Tibial nerve (tissue), 4 donors: ENCODE results near the gene HTT. TPM values are rescaled to one million over a fixed set of nuclear protein-coding genes. Genes with fewer than 3 reads are reported as not detected.

Experiments
- DNase-seq, 2 donors: peaks; one replicate each; pipeline ENCODE4 v3.0.0-alpha.2; 2019; ENCODE audit warnings: low spot score in 2 of 2
- H3K27ac ChIP-seq, 4 donors: fragments of 200-600 bp; sonication (generic) in 3 of 4; one replicate each; pipeline ENCODE4 v1.5.1; 2017 to 2019; ENCODE audit warnings: mild to moderate bottlenecking in 1 of 4
- H3K27me3 ChIP-seq, 2 donors: fragments of 200-600 bp; sonication (generic) in 1 of 2; one replicate each; pipeline versions ENCODE4 v1.5.1 to v1.6.0; 2017 to 2019
- H3K36me3 ChIP-seq, 3 donors: fragments of 200-600 bp; sonication (generic); one replicate each; pipeline ENCODE4 v1.5.1; 2018 to 2019
- H3K4me1 ChIP-seq, 4 donors: fragments of 200-600 bp; sonication (generic) in 3 of 4; one replicate each; pipeline ENCODE4 v1.5.1; 2017 to 2019
- H3K4me3 ChIP-seq, 4 donors: fragments of 200-600 bp; sonication (generic) in 3 of 4; one replicate each; pipeline ENCODE4 v1.5.1; 2017 to 2019; ENCODE audit warnings: mild to moderate bottlenecking in 1 of 4, moderate library complexity in 1 of 4
- H3K9me3 ChIP-seq, 4 donors: fragments of 200-600 bp; sonication (generic) in 3 of 4; one replicate each; pipeline ENCODE4 v1.5.1; 2017 to 2019
- CTCF ChIP-seq, 5 experiments: fragments of 200-600 bp in 3 of 5; fragments of 450-650 bp in 2 of 5; sonication (generic) in 3 of 5; IDR thresholded peaks; one replicate each; pipeline ENCODE4 v1.5.1; 2016 to 2019; ENCODE audit warnings: antibody characterized with exemption in 5 of 5, mild to moderate bottlenecking in 3 of 5, moderate library complexity in 2 of 5
- EP300 ChIP-seq, 2 donors: sonication (generic); formaldehyde crosslinking; IDR thresholded peaks; one replicate each; pipeline ENCODE4 v1.6.1; 2017; ENCODE audit warnings: antibody characterized with exemption in 2 of 2, mild to moderate bottlenecking in 1 of 2
- POLR2A ChIP-seq, 2 donors: fragments of 450-650 bp; IDR thresholded peaks; one replicate each; pipeline ENCODE4 v1.6.1; 2017; ENCODE audit warnings: antibody characterized with exemption in 2 of 2, mild to moderate bottlenecking in 2 of 2, moderate library complexity in 2 of 2
- WGBS, 2 donors: methylation state at CpG; one replicate each; pipeline ENCODE4 v1.1.5; 2018; 5-methylcytosine and 5-hydroxymethylcytosine counted together
- total RNA-seq, 4 donors: library from RNA; depleted of rRNA; stranded (reverse); fragments of >200 nt; gene quantifications; one replicate each; pipeline ENCODE4 v1.1.0, GENCODE V29; 2016

Gene HTT
- total RNA-seq, 4 donors from 2014 or later, result 62.2 to 93.6 (median 81.2) TPM

DNA sequence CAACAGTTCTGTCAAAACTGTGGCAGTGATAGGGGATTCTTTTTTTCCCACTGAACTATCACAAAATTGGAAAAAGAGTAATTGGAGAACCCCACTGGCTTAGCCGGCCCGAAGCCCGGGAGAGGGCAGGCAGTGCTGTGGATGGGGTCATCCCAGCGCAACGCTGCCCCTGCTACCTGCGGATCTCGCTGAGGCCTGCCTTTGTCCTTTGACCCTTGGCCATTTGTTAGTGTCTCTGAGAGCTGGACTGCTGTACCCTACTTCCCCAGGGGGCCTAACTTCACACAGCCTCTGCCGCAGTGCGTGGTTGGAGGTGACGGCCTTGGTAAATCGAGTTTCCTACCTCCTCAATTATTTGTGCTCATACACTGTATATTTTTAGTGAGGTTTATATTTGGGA lies 131.5 kb downstream of the HTT start:
- no peak overlapping the region for H3K4me3 ChIP-seq
- TF ChIP-seq CTCF (IDR thresholded peaks at IDR 0.05) (no peak), EP300 (IDR thresholded peaks at IDR 0.05) (no peak), POLR2A (IDR thresholded peaks at IDR 0.05) (no peak)
- H3K4me1 ChIP-seq, result peaks cover 0 to 32% (median 14%) of the 10 kb centered on the region in 4 donors
- H3K36me3 ChIP-seq, result peaks cover 0 to 74% (median 0%) of the 10 kb centered on the region in 3 donors
- H3K27me3 ChIP-seq, result no peaks in the 10 kb centered on the region
- WGBS, 2 donors, result 83% methylated on average over 11 of the region's 11 CpGs
- H3K27ac ChIP-seq, result no peak overlapping the region
- H3K9me3 ChIP-seq, result no peaks in the 10 kb centered on the region
- no peak for DNase-seq

DNA sequence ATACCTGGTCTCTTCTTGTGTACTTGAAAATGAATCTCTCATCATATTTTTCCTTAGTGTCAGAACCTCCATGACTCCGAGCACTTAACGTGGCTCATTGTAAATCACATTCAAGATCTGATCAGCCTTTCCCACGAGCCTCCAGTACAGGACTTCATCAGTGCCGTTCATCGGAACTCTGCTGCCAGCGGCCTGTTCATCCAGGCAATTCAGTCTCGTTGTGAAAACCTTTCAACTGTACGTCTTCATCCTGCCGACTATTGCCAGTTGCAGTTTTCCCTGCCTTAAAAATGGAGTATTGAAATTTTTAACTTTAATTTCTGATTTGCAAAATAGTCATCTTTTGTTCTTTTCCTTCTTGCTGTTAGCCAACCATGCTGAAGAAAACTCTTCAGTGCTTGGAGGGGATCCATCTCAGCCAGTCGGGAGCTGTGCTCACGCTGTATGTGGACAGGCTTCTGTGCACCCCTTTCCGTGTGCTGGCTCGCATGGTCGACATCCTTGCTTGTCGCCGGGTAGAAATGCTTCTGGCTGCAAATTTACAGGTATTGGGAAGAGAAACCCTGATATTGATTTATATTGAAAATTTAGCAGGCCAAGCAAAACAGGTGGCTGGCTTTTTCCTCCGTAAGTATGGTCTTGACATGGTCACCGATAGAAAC lies 132.1 kb downstream of the HTT start:
- Histone ChIP-seq H3K27me3 (no peaks in the 10 kb centered on the region), H3K4me3 (no peak overlapping the region), H3K9me3 (no peaks in the 10 kb centered on the region), H3K4me1 (peaks cover 0 to 30% (median 14%) of the 10 kb centered on the region in 4 donors), H3K27ac (no peak overlapping the region), H3K36me3 (peaks cover 0 to 75% (median 0%) of the 10 kb centered on the region in 3 donors)
- DNase-seq, result no peak
- WGBS, 2 donors, result 94 to 95% methylated on average over 18 of the region's 18 CpGs
- TF ChIP-seq POLR2A (IDR thresholded peaks at IDR 0.05) (no peak), CTCF (IDR thresholded peaks at IDR 0.05) (no peak), EP300 (IDR thresholded peaks at IDR 0.05) (no peak)

GRCh38 chr4:3207531-3208037 lies 133.1 kb downstream of the HTT start:
- Histone ChIP-seq H3K4me1 (peaks cover 0 to 22% (median 11%) of the 10 kb centered on the region in 4 donors), H3K27me3 (no peaks in the 10 kb centered on the region), H3K4me3 (no peak overlapping the region), H3K36me3 (peaks cover 0 to 76% (median 2%) of the 10 kb centered on the region in 3 donors), H3K27ac (no peak overlapping the region), H3K9me3 (no peaks in the 10 kb centered on the region)
- 83 to 91% methylated on average over 5 of the region's 5 CpGs for WGBS, 2 donors
- DNase-seq, result no peak
- TF ChIP-seq CTCF (IDR thresholded peaks at IDR 0.05) (no peak), EP300 (IDR thresholded peaks at IDR 0.05) (peak in 1 of 2 donors; percentile 15), POLR2A (IDR thresholded peaks at IDR 0.05) (no peak)

DNA sequence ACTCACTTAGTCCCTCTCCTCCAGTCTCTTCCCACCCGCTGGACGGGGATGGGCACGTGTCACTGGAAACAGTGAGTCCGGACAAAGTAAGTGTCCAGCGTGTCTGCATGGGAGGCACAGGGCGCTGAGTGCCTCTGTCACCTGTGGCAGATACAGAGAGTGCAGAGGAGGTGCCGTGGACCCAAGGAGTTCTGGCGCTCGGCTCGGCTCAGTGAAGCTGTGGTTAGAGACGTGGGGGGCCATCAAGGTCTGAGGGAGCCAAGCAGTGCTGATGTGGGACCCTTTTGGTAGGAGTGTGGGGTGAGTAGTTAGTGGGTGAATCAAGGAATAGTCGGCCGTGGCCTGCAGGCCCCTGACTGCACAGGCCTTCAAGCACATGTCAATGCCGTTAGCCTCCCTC lies 134.3 kb downstream of the HTT start:
- Histone ChIP-seq H3K36me3 (peaks cover 0 to 85% (median 15%) of the 10 kb centered on the region in 3 donors), H3K9me3 (no peaks in the 10 kb centered on the region), H3K27me3 (no peaks in the 10 kb centered on the region), H3K4me1 (peaks cover 0 to 10% (median 4%) of the 10 kb centered on the region in 4 donors), H3K27ac (no peak overlapping the region), H3K4me3 (no peak overlapping the region)
- DNase-seq, result no peak
- 96 to 97% methylated on average over 14 of the region's 14 CpGs for WGBS, 2 donors
- TF ChIP-seq CTCF (IDR thresholded peaks at IDR 0.05), result no peak
- no peak for TF ChIP-seq POLR2A (IDR thresholded peaks at IDR 0.05)
- TF ChIP-seq EP300 (IDR thresholded peaks at IDR 0.05), result no peak

DNA sequence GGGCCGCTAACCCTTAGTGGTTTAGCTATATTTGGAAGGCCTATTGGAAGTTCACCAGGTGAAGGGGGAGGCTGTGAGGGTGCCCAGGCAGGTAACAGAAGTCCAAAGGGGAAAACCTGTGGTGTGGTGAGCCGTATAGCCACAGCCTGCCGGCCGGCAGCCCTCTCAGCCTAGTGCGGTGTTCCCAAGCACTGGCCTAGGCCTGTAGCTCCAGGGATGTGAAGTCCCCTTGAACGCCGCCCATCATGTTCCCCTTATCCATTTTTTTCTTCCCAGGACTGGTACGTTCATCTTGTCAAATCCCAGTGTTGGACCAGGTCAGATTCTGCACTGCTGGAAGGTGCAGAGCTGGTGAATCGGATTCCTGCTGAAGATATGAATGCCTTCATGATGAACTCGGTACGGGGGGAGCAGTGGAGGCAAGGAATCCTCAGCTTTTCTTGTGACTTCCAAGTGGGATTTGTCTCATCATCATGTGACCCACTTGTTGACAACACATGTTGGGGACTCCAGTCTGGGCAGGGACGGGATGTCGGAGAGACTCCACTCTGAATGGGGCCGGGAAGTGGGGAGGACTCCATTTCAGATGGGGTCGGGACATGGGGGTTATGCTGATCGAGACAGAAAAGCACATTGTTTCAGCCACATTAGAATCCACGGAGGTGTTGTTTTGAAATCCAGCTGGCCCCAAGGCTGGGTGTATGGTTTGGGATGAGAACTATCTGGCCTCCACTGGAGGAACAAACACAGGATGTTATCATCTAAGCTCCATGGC lies 135.3 kb downstream of the HTT start:
- 93 to 96% methylated on average over 17 of the region's 17 CpGs for WGBS, 2 donors
- H3K36me3 ChIP-seq, result peaks cover 0 to 85% (median 20%) of the 10 kb centered on the region in 3 donors
- TF ChIP-seq EP300 (IDR thresholded peaks at IDR 0.05) (no peak), POLR2A (IDR thresholded peaks at IDR 0.05) (no peak), CTCF (IDR thresholded peaks at IDR 0.05) (no peak)
- H3K4me1 ChIP-seq, result peaks cover 0 to 1% (median 0%) of the 10 kb centered on the region in 4 donors
- H3K4me3 ChIP-seq, result no peak overlapping the region
- no peak overlapping the region for H3K27ac ChIP-seq
- DNase-seq, result no peak
- no peaks in the 10 kb centered on the region for H3K9me3 ChIP-seq
- no peaks in the 10 kb centered on the region for H3K27me3 ChIP-seq
